Fibroblast of gingiva (primary cell): ENCODE results near the gene TWF2.

Experiments
- DNase-seq: peaks from one replicate; pipeline ENCODE4 v3.0.0-alpha.2; 2011; ENCODE audit warnings: low read depth

TWF2 gene

GRCh38 chr3:52222319-52223221, 16.4 kb downstream of the TWF2 start:
- no peak for DNase-seq

- DNase-seq = no peak
These were observed 17.2 kb downstream of the TWF2 start for GRCh38 chr3:52221563-52222318.

- no peak for DNase-seq
These were observed 17.8 kb downstream of the TWF2 start for GRCh38 chr3:52221141-52221562.

- DNase-seq = peak; percentile 58
These were observed 18.5 kb downstream of the TWF2 start for GRCh38 chr3:52220380-52221026.

- no peak for DNase-seq
These were observed 19.9 kb downstream of the TWF2 start for GRCh38 chr3:52218937-52219650.

- no peak for DNase-seq
These were observed 20.5 kb downstream of the TWF2 start for GRCh38 chr3:52218454-52218853.

GRCh38 chr3:52218026-52218425, 20.9 kb downstream of the TWF2 start:
- DNase-seq = no peak

GRCh38 chr3:52217409-52217805, 21.6 kb downstream of the TWF2 start:
- DNase-seq = no peak

- peak; percentile 72 for DNase-seq
These were observed 22.2 kb downstream of the TWF2 start for GRCh38 chr3:52216585-52217408.

- DNase-seq = no peak
These were observed 23.6 kb downstream of the TWF2 start for GRCh38 chr3:52215351-52215750.

- peak; percentile 75 for DNase-seq
These were observed 25.1 kb downstream of the TWF2 start for GRCh38 chr3:52213901-52214300.

GRCh38 chr3:52213005-52213404, 26.0 kb downstream of the TWF2 start:
- DNase-seq = no peak

GRCh38 chr3:52211268-52211891, 27.6 kb downstream of the TWF2 start:
- DNase-seq = no peak

- DNase-seq = peak; percentile 61
These were observed 28.4 kb downstream of the TWF2 start for GRCh38 chr3:52210550-52211046.

GRCh38 chr3:52210037-52210436, 28.9 kb downstream of the TWF2 start:
- DNase-seq = no peak

- DNase-seq = no peak
These were observed 30.4 kb downstream of the TWF2 start for GRCh38 chr3:52208556-52208955.

GRCh38 chr3:52205727-52206372, 33.1 kb downstream of the TWF2 start:
- no peak for DNase-seq

GRCh38 chr3:52204337-52205073, 34.5 kb downstream of the TWF2 start:
- DNase-seq = no peak

GRCh38 chr3:52203701-52204100, 35.3 kb downstream of the TWF2 start:
- DNase-seq = peak; percentile 54
